GM12891 (cell line): Measurements from ENCODE around the gene GAREM2. TPM values are rescaled to one million over a fixed set of nuclear protein-coding genes. Genes with fewer than 3 reads are reported as not detected.

ENCODE experiments used
- DNase-seq: peaks from one replicate; pipeline ENCODE4 v3.0.0; 2011; ENCODE audit warnings: low spot score; ENCODE audit not compliant: insufficient read length
- FAIRE-seq: peaks from 2 replicates; lab custom pipeline; 2011; peaks lifted over from hg19 to GRCh38; lab: Jason Lieb, UNC
- PAX5 ChIP-seq: IDR thresholded peaks from 2 replicates; pipeline ENCODE4 v1.6.1; 2011; ENCODE audit warnings: low read length, moderate library complexity, mild to moderate bottlenecking; ENCODE audit not compliant: insufficient read depth, severe bottlenecking
- POLR2A ChIP-seq: IDR thresholded peaks from 2 replicates; pipeline ENCODE4 v1.6.1; 2011; ENCODE audit warnings: low read depth, low read length, control low read depth
- POLR2AphosphoS5 ChIP-seq: IDR thresholded peaks from 2 replicates; pipeline ENCODE4 v1.6.1; 2011; ENCODE audit warnings: low read depth, low read length, control low read depth
- POU2F2 ChIP-seq: IDR thresholded peaks from 2 replicates; pipeline ENCODE4 v1.6.1; 2011; ENCODE audit warnings: low read depth, mild to moderate bottlenecking, control low read depth, low read length, moderate library complexity
- SPI1 ChIP-seq: IDR thresholded peaks from 2 replicates; pipeline ENCODE4 v1.6.1; 2011; ENCODE audit warnings: low read depth, low read length, control low read depth
- TAF1 ChIP-seq: IDR thresholded peaks from 2 replicates; pipeline ENCODE4 v1.6.1; 2011; ENCODE audit warnings: low read depth, low read length, control low read depth
- polyA plus RNA-seq: library from polyadenylated mRNA; unstranded; fragments of >200 nt; gene quantifications from one replicate; pipeline ENCODE4 v1.2.1, GENCODE V29; 2012; ENCODE audit warnings: low read depth, missing spikeins, inconsistent platforms; ENCODE audit not compliant: missing spikeins

Gene GAREM2
- polyA plus RNA-seq: 0.53 TPM

DNA sequence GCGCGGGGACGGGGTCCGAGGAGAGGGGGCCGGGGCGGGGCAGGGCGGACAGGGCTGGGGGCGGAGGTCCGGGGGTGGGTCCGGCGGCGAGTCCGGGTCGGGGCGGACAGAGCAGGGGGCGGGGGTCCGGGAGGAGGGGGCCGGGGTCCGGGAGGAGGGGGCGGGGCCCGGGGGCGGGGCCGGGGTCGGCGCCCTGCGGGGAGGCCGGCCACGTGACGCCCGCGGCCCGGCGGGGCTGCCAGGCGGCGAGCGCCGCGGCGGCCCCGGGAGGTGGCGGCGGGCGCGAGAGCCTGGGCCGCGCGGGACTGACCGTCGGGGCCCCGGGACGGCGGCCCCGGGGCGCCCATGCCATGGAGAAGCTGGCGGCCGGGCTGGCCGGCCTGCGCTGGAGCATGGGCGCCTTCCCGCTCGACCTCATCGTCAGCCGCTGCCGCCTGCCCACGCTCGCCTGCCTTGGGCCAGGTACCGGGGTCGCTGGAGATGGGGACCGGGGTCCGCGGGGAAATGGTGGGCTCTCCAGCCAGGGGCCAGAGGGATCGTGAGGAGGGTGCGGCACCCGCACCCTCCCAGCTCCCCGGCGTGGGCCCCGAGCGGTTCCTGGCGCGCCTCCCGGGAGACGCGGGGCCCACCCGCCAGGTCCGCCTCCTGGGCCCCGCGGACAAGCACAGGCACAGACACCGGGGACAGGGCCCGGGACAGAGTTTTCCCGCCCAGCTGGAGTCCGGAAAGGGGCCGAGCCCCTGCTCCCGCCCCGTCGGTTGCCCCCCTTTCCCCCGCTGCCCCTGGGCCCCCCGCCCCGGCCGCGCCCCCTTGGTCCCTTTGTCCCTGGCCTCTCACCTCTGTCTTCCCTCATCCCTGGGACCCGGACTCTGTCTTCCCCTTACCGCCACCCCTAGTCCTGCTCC, at the start of gene GAREM2:
GAREM2 (plus strand) TSS at position 218 of the 905 bp plus-strand sequence; CDS start at position 351, 133 bp downstream.
- DNase-seq (no peak), FAIRE-seq (no peak)
- no peak for TF ChIP-seq POLR2A
- TF ChIP-seq POLR2AphosphoS5: no peak
- no peak for TF ChIP-seq TAF1
- TF ChIP-seq PAX5: no peak

GRCh38 chr2:26123426-26123825, 49.5 kb upstream of the GAREM2 start:
- no peak for TF ChIP-seq PAX5
- TF ChIP-seq POU2F2: no peak
- TF ChIP-seq TAF1: no peak
- no peak for TF ChIP-seq SPI1
- TF ChIP-seq POLR2AphosphoS5: no peak
- TF ChIP-seq POLR2A: no peak
- DNase-seq (no peak), FAIRE-seq (peak; percentile 38)

- FAIRE-seq (no peak), DNase-seq (no peak)
- TF ChIP-seq POLR2AphosphoS5 (no peak), PAX5 (no peak), POU2F2 (no peak), POLR2A (no peak), TAF1 (no peak), SPI1 (no peak)
Observed at GRCh38 chr2:26126074-26126473, 46.8 kb upstream of the GAREM2 start.

DNA sequence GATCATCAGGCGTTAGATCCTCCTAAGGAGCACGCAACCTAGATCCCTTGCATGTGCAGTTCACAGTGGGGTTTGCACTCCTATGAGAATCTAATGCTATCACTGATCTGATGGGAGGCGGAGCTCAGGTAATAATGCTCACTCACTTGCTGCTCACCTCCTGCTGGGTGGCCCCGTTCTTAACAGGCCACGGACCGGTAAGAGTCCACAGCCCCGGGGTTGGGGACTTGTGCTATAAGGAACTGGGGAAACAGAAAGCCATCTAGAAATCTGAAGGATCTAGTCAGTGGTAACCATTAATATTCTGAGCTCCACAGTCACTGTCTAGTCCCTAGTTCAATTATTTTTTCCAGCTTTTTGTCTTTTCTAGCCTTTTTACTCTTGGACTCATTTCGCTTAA, 44.7 kb upstream of the GAREM2 start:
- TF ChIP-seq SPI1 (no peak), TAF1 (no peak), POLR2A (no peak), POU2F2 (no peak), PAX5 (no peak)
- FAIRE-seq (no peak), DNase-seq (no peak)

DNA sequence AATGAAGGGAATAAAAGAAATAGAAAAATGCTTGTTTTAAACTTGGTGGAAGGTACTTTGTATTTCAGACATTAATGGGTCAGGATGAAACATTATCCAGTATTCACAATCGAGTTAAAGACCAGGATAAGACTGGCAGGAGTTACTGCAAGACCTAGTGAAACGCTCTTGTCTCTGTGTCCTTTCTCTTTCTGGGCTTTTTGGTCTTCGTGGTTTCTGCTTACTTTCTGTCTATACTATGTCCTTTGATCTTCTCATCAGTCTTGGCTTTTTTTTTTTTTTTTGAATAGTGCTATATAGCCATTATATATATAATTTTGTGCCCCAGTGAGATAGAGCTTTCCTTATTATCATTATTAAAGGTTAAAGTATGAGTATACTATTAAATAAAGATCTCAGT, 42.1 kb upstream of the GAREM2 start:
- DNase-seq (no peak), FAIRE-seq (no peak)
- TF ChIP-seq POLR2A (no peak), POLR2AphosphoS5 (no peak), PAX5 (no peak), POU2F2 (no peak), SPI1 (no peak), TAF1 (no peak)

GRCh38 chr2:26136451-26136850, 36.4 kb upstream of the GAREM2 start:
- FAIRE-seq: peak; percentile 31

GRCh38 chr2:26139269-26140183, 33.4 kb upstream of the GAREM2 start:
- no peak for DNase-seq
- TF ChIP-seq POU2F2: no peak
- TF ChIP-seq PAX5: no peak
- no peak for TF ChIP-seq POLR2A
- TF ChIP-seq TAF1: no peak
- TF ChIP-seq POLR2AphosphoS5: no peak
- TF ChIP-seq SPI1: no peak
- no peak for FAIRE-seq

More at GRCh38 chr2:26136451-26136850, 36.4 kb upstream of the GAREM2 start:
- TF ChIP-seq TAF1 (no peak), POLR2AphosphoS5 (no peak), POLR2A (no peak), POU2F2 (no peak)
- no peak for DNase-seq

DNA sequence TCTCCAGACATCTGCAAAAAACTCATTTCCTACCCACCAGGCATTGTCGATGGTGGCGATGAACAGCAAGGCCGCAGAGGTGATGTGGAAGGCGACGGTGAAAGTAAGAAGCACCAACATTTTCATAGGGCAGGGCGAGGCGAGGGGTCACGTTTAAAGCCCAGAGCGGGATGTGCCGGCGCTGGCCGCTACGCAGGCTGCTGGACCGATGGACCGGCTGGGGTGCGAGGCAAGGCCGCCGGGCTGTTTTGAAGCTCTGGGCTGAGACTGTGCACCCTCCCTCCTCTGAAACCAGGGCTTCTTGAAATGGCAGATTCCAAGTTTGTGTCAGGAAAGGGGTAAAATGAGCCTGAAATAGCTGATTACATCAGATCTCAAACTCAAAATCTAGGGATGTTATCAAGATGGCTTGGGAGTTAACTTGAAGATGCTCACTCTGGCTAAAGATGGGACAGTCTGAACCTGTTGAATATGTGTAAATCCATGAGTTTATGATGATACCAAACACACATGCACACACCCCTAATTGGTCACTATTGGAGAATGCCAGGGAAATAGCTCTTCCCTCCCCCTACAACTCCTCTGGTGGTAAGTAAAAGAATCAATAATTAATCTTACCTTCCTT, 31.6 kb upstream of the GAREM2 start:
- no peak for TF ChIP-seq POLR2A
- TF ChIP-seq POU2F2: no peak
- no peak for TF ChIP-seq POLR2AphosphoS5
- no peak for TF ChIP-seq SPI1
- TF ChIP-seq TAF1: no peak
- TF ChIP-seq PAX5: no peak
- DNase-seq (no peak), FAIRE-seq (no peak)
